Lung (tissue), 12 donors: ENCODE results near the gene TMC5. TPM values are rescaled to one million over a fixed set of nuclear protein-coding genes. Genes with fewer than 3 reads are reported as not detected.

Experiments used
- ATAC-seq: fragments of 200-7000 bp; cut with Tn5 transposase; one replicate; pipeline ENCODE4 v1.9.1; 2020; ENCODE audit warnings: moderate number of reproducible peaks; ENCODE audit not compliant: insufficient read depth, low FRiP score
- DNase-seq, 3 donors: peaks; one replicate each; pipeline ENCODE4 v3.0.0-alpha.2; 2013 to 2017
- H3K27ac ChIP-seq, 2 donors: one replicate each; pipeline ENCODE4 v1.5.1; 2013; ENCODE audit warnings: mild to moderate bottlenecking in 2 of 2, moderate library complexity in 2 of 2, control low read depth in 1 of 2, inconsistent platforms in 1 of 2, low read depth in 1 of 2, low read length in 1 of 2
- H3K27me3 ChIP-seq, 3 donors: one replicate each; pipeline ENCODE4 v1.5.1; 2013; ENCODE audit warnings: low read length in 2 of 3; ENCODE audit not compliant: control insufficient read depth in 3 of 3, insufficient read depth in 3 of 3
- H3K36me3 ChIP-seq, 4 donors: one replicate each; pipeline ENCODE4 v1.5.1; 2013; ENCODE audit warnings: low read length in 4 of 4, mild to moderate bottlenecking in 1 of 4, moderate library complexity in 1 of 4; ENCODE audit not compliant: control insufficient read depth in 4 of 4, insufficient read depth in 4 of 4
- H3K4me1 ChIP-seq, 5 donors: one replicate each; pipeline ENCODE4 v1.5.1; 2013; ENCODE audit warnings: low read length in 5 of 5, mild to moderate bottlenecking in 2 of 5, moderate library complexity in 1 of 5; ENCODE audit not compliant: control insufficient read depth in 5 of 5, insufficient read depth in 5 of 5
- H3K4me3 ChIP-seq: one replicate; pipeline ENCODE4 v1.5.1; 2013; ENCODE audit warnings: mild to moderate bottlenecking, control low read depth, moderate library complexity
- H3K9ac ChIP-seq, 2 donors: one replicate each; pipeline ENCODE4 v1.5.1; 2013; ENCODE audit warnings: low read length in 2 of 2, control low read depth in 1 of 2; ENCODE audit not compliant: insufficient read depth in 1 of 2
- H3K9me3 ChIP-seq, 4 donors: one replicate each; pipeline ENCODE4 v1.5.1; 2013; ENCODE audit warnings: low read length in 3 of 4, mild to moderate bottlenecking in 1 of 4, moderate library complexity in 1 of 4; ENCODE audit not compliant: control insufficient read depth in 4 of 4, insufficient read depth in 3 of 4
- WGBS, 2 donors: extraction: QIAGEN DNeasy Blood & Tissue Kit; methylation state at CpG; one replicate each; pipeline ENCODE4 v1.1.7; 2013; 5-methylcytosine and 5-hydroxymethylcytosine counted together
- polyA plus RNA-seq, 2 donors: library from polyadenylated mRNA; stranded (reverse); fragments of 200-250 nt; gene quantifications; one replicate each; pipeline ENCODE4 v1.2.1, GENCODE V29; 2013
- total RNA-seq, 2 donors: library from RNA; depleted of rRNA in 1 of 2; stranded (reverse); fragments of >200 nt in 1 of 2; gene quantifications; one replicate each; pipeline ENCODE4 v1.2.1, GENCODE V29; 2014 to 2021
- TF ChIP-seq, protein P1 (sequence below): IDR thresholded peaks from 2 replicates; pipeline ENCODE4 v1.5.1; 2012; ENCODE audit warnings: mild to moderate bottlenecking; ENCODE audit errors: control extremely low read depth, extremely low read depth
- donor health status: control.
- donor health status: control.
- donor health status: Bipolar disorder and iron deficiency.
- donor health status: healthy.
- donor health status: DM: yes; HTN: yes; CAD: no.

The TMC5 gene
- total and polyA plus RNA-seq, 4 donors: 43.2 to 129 (median 53.4) TPM

GRCh38 chr16:19434584-19434983 is 16.9 kb downstream of the TMC5 start:
- Histone ChIP-seq H3K9ac (no peak overlapping the region), H3K4me1 (peaks cover 0 to 8% (median 0%) of the 10 kb centered on the region in 5 donors), H3K27ac (no peak overlapping the region), H3K4me3 (no peak overlapping the region), H3K9me3 (no peaks in the 10 kb centered on the region), H3K36me3 (peaks cover 0 to 2% (median 0%) of the 10 kb centered on the region in 4 donors), H3K27me3 (no peaks in the 10 kb centered on the region)
- WGBS, 2 donors: 49 to 68% methylated on average over 1 of the region's 1 CpG
- TF ChIP-seq, protein P1, sequence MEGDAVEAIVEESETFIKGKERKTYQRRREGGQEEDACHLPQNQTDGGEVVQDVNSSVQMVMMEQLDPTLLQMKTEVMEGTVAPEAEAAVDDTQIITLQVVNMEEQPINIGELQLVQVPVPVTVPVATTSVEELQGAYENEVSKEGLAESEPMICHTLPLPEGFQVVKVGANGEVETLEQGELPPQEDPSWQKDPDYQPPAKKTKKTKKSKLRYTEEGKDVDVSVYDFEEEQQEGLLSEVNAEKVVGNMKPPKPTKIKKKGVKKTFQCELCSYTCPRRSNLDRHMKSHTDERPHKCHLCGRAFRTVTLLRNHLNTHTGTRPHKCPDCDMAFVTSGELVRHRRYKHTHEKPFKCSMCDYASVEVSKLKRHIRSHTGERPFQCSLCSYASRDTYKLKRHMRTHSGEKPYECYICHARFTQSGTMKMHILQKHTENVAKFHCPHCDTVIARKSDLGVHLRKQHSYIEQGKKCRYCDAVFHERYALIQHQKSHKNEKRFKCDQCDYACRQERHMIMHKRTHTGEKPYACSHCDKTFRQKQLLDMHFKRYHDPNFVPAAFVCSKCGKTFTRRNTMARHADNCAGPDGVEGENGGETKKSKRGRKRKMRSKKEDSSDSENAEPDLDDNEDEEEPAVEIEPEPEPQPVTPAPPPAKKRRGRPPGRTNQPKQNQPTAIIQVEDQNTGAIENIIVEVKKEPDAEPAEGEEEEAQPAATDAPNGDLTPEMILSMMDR: no peak
- no peak for DNase-seq
- ATAC-seq: no peak

DNA sequence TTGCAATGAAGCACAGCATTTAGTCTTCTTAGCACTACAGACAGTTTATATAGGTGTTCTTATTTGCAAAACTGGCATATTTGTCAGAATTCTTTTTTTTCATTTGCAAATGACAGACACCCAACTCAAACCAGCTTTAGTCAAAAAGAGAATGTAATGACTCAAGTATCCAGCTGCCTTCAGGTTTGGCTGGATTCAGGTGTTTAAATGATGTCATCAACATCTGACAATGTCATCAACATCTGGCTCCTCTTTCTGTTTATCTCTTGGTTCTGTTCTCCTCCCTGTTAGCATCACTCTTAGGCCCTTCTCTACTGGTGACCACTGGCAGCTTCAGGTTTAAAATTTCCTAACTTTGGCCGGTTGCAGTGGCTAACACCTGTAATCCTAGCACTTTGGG is 18.9 kb downstream of the TMC5 start:
- peaks cover 0 to 8% (median 0%) of the 10 kb centered on the region in 5 donors for H3K4me1 ChIP-seq
- no peak overlapping the region for H3K9ac ChIP-seq
- no peaks in the 10 kb centered on the region for H3K27me3 ChIP-seq
- TF ChIP-seq, protein P1: no peak
- peak overlapping the region in 1 of 2 donors; percentile 67 for H3K27ac ChIP-seq
- WGBS, 2 donors: 81 to 94% methylated on average over 1 of the region's 1 CpG
- H3K36me3 ChIP-seq: peaks cover 0 to 2% (median 0%) of the 10 kb centered on the region in 4 donors
- ATAC-seq (no peak), DNase-seq (no peak)
- H3K9me3 ChIP-seq: no peaks in the 10 kb centered on the region
- H3K4me3 ChIP-seq: no peak overlapping the region

GRCh38 chr16:19437280-19437679 is 19.6 kb downstream of the TMC5 start:
- H3K36me3 ChIP-seq: peaks cover 0 to 2% (median 0%) of the 10 kb centered on the region in 4 donors
- peak; percentile 19 for ATAC-seq
- TF ChIP-seq, protein P1: no peak
- no peak overlapping the region for H3K4me3 ChIP-seq
- H3K9ac ChIP-seq: no peak overlapping the region
- H3K4me1 ChIP-seq: peaks cover 0 to 8% (median 0%) of the 10 kb centered on the region in 5 donors
- peak overlapping the region in 1 of 2 donors; percentile 67 for H3K27ac ChIP-seq
- DNase-seq: no peak
- 39 to 47% methylated on average over 4 of the region's 4 CpGs for WGBS, 2 donors
- H3K9me3 ChIP-seq: no peaks in the 10 kb centered on the region
- H3K27me3 ChIP-seq: no peaks in the 10 kb centered on the region

GRCh38 chr16:19438739-19439138 is 21.1 kb downstream of the TMC5 start:
- no peak overlapping the region for H3K4me3 ChIP-seq
- no peak for DNase-seq
- peaks cover 0 to 5% (median 0%) of the 10 kb centered on the region in 5 donors for H3K4me1 ChIP-seq
- TF ChIP-seq, protein P1: no peak
- no peak for ATAC-seq
- 78 to 82% methylated on average over 1 of the region's 1 CpG for WGBS, 2 donors
- peaks cover 0 to 2% (median 0%) of the 10 kb centered on the region in 4 donors for H3K36me3 ChIP-seq
- no peak overlapping the region for H3K9ac ChIP-seq
- H3K9me3 ChIP-seq: no peaks in the 10 kb centered on the region
- no peaks in the 10 kb centered on the region for H3K27me3 ChIP-seq
- H3K27ac ChIP-seq: no peak overlapping the region
